Keratinocyte (primary cell): Measurements from ENCODE around the gene TBC1D10B. TPM values are rescaled to one million over a fixed set of nuclear protein-coding genes. Genes with fewer than 3 reads are reported as not detected.

Experiments used
- DNase-seq: peaks from one replicate; pipeline ENCODE4 v3.0.0-alpha.2; 2011; ENCODE audit warnings: low read depth, missing footprints, low spot score
- FAIRE-seq: peaks from 2 replicates; lab custom pipeline; 2011; peaks lifted over from hg19 to GRCh38; lab: Jason Lieb, UNC
- H2AFZ ChIP-seq: 2 replicates; pipeline ENCODE4 v1.6.0; 2012; ENCODE audit warnings: low read length, control low read depth, inconsistent platforms; ENCODE audit not compliant: control insufficient read depth
- H3K27ac ChIP-seq: 2 replicates; pipeline ENCODE4 v1.5.1; 2011; ENCODE audit warnings: low read length; ENCODE audit not compliant: control insufficient read depth, insufficient read depth
- H3K27me3 ChIP-seq: 3 replicates; pipeline ENCODE4 v1.6.0; 2011; ENCODE audit warnings: low read length; ENCODE audit not compliant: control insufficient read depth, insufficient read depth; ENCODE audit errors: extremely low read depth
- H3K36me3 ChIP-seq, 2 experiments: 2 replicates in 1 of 2; 3 replicates in 1 of 2; pipeline ENCODE4 v1.5.1; 2011; ENCODE audit warnings: low read length in 2 of 2, mild to moderate bottlenecking in 1 of 2; ENCODE audit not compliant: control insufficient read depth in 2 of 2, insufficient read depth in 2 of 2; ENCODE audit errors: extremely low read depth in 1 of 2
- H3K4me1 ChIP-seq: 3 replicates; pipeline ENCODE4 v1.5.1; 2011; ENCODE audit warnings: low read length; ENCODE audit not compliant: control insufficient read depth, insufficient read depth; ENCODE audit errors: extremely low read depth
- H3K4me2 ChIP-seq: 3 replicates; pipeline ENCODE4 v1.6.0; 2011; ENCODE audit warnings: low read depth, low read length; ENCODE audit not compliant: control insufficient read depth, insufficient read depth; ENCODE audit errors: extremely low read depth
- H3K4me3 ChIP-seq, 3 experiments: fragments of 200-600 bp in 1 of 3; sonication (generic) in 1 of 3; 2 replicates in 2 of 3; 3 replicates in 1 of 3; pipeline ENCODE4 v1.5.1; 2011 to 2016; ENCODE audit warnings: low read length in 3 of 3, mild to moderate bottlenecking in 3 of 3, control low read depth in 2 of 3, inconsistent platforms in 1 of 3, low read depth in 1 of 3, mixed read lengths in 1 of 3, mixed run types in 1 of 3, moderate library complexity in 1 of 3; ENCODE audit not compliant: control insufficient read depth in 2 of 3, insufficient read depth in 2 of 3; ENCODE audit errors: extremely low read depth in 1 of 3
- H3K79me2 ChIP-seq: 2 replicates; pipeline ENCODE4 v1.6.0; 2012; ENCODE audit warnings: low read length; ENCODE audit not compliant: control insufficient read depth, insufficient read depth
- H3K9ac ChIP-seq: 3 replicates; pipeline ENCODE4 v1.6.0; 2011; ENCODE audit warnings: low read length; ENCODE audit not compliant: control insufficient read depth, insufficient read depth; ENCODE audit errors: extremely low read depth
- H3K9me1 ChIP-seq: 3 replicates; pipeline ENCODE4 v1.6.0; 2011; ENCODE audit warnings: low read length; ENCODE audit not compliant: control insufficient read depth, insufficient read depth; ENCODE audit errors: extremely low read depth
- H3K9me3 ChIP-seq: 2 replicates; pipeline ENCODE4 v1.5.1; 2012; ENCODE audit warnings: low read depth, low read length; ENCODE audit not compliant: control insufficient read depth
- H4K20me1 ChIP-seq: 3 replicates; pipeline ENCODE4 v1.6.0; 2011; ENCODE audit warnings: low read length; ENCODE audit not compliant: control insufficient read depth, insufficient read depth; ENCODE audit errors: extremely low read depth
- CTCF ChIP-seq, 3 experiments: IDR thresholded peaks in 1 of 3; conservative IDR thresholded peaks in 1 of 3; optimal IDR thresholded peaks in 1 of 3; 2 replicates in 2 of 3; 3 replicates in 1 of 3; pipeline versions ENCODE3 to v1.5.1; 2011; ENCODE audit warnings: low read length in 3 of 3, mild to moderate bottlenecking in 3 of 3, moderate library complexity in 2 of 3, control low read depth in 1 of 3, inconsistent platforms in 1 of 3; ENCODE audit not compliant: insufficient read depth in 2 of 3; ENCODE audit errors: extremely low read depth in 1 of 3
- EZH2 ChIP-seq: IDR thresholded peaks from one replicate; pipeline ENCODE4 v1.6.1; 2012; ENCODE audit warnings: inconsistent platforms, mild to moderate bottlenecking, low read length, moderate library complexity
- dilution Hi-C: fragments of 300-500 bp; cut with MboI; formaldehyde crosslinking; loops from one replicate; pipeline ENCODE4 v1.7.0; 2020; ENCODE audit warnings: low sequenced_read_pairs; ENCODE audit not compliant: extremely low pct_ligation_motif_present
- polyA plus RNA-seq, 5 experiments: library from polyadenylated mRNA; depleted of rRNA in 3 of 5; stranded (reverse) in 3 of 5; stranded (forward) in 1 of 5; unstranded in 1 of 5; fragments of >200 nt; gene quantifications; 1 replicate in 1 of 5; 2 replicates in 3 of 5; 3 replicates in 1 of 5; pipeline versions ENCODE4 v1.2.1 to v1.2.3, GENCODE V29; 2011 to 2012; ENCODE audit warnings: missing spikeins in 2 of 5, low read depth in 1 of 5, low replicate concordance in 1 of 5

Gene TBC1D10B
- polyA plus RNA-seq, 1 donor (not counting 4 experiments of a cell fraction or from before 2014, with no cell fraction given), result 8.6 TPM

GRCh38 chr16:30354423-30355143 lies 15.7 kb downstream of the TBC1D10B start:
- Histone ChIP-seq H3K4me3 (peak overlapping the region; percentile 95 to 100 (median 99)), H3K4me2 (peak overlapping the region; percentile 92), H3K27me3 (no peaks in the 10 kb centered on the region), H3K9me1 (no peaks in the 10 kb centered on the region), H2AFZ (peak overlapping the region; percentile 93), H3K27ac (peak overlapping the region; percentile 96), H4K20me1 (no peaks in the 10 kb centered on the region), H3K4me1 (peaks cover 16% of the 10 kb centered on the region), H3K9me3 (no peaks in the 10 kb centered on the region), H3K9ac (peak overlapping the region; percentile 95), H3K36me3 (peaks cover 37 to 53% of the 10 kb centered on the region in 2 experiments), H3K79me2 (peaks cover 33% of the 10 kb centered on the region)
- no peak for FAIRE-seq
- no peak for TF ChIP-seq EZH2
- TF ChIP-seq CTCF (optimal IDR thresholded peaks at IDR 0.05 in 1 of 3, IDR thresholded peaks at IDR 0.05 in 1 of 3, conservative IDR thresholded peaks at IDR 0.05 in 1 of 3; ENCODE audit: extremely low read depth in 1 of 3, insufficient read depth in 2 of 3, low read length in 3 of 3), result no peak
- DNase-seq, result no peak
- dilution Hi-C loops, result no loop called here

DNA sequence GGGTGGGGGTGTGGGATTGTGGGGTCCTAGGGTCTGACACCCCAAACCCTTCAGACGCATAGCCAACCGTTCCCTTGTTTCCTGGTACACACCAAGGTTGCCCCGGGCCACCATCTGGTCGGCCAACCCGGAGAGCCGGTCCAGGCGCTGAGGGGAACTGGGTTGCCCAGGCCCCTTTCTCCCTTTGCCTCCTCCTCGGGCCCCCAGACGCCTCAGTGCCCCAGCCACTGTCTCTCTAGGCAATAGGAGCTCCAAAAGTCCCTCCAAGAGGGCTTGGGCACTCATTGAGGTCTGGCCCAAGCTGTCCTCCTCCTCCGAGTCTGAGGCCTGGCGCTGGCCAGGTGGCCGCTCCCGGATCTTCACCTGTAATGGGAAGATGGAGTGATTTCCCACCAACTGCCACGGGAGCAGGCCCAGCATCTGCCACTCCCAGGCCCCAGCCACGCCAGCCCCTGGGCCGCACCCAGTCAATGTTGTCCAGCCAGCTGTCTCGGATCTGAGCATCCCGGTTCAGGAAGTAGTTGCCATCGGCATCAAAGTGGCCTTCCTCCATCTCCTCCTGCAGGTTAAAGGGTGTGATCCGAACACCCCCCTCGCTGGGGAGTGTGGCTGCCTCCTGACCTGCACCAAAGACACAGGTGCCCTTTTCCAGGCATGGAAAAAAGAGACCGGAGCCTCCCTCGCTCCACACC lies 16.7 kb downstream of the TBC1D10B start:
- H3K4me1 ChIP-seq, result peaks cover 16% of the 10 kb centered on the region
- peaks cover 35 to 45% of the 10 kb centered on the region in 2 experiments for H3K36me3 ChIP-seq
- dilution Hi-C loops, result no loop called here
- DNase-seq (no peak), FAIRE-seq (no peak)
- H3K9me1 ChIP-seq, result no peaks in the 10 kb centered on the region
- no peak overlapping the region for H2AFZ ChIP-seq
- H3K27me3 ChIP-seq, result no peaks in the 10 kb centered on the region
- peak overlapping the region; percentile 95 for H3K9ac ChIP-seq
- H3K27ac ChIP-seq, result no peak overlapping the region
- no peaks in the 10 kb centered on the region for H4K20me1 ChIP-seq
- peak overlapping the region; percentile 95 to 100 (median 99) for H3K4me3 ChIP-seq
- no peaks in the 10 kb centered on the region for H3K9me3 ChIP-seq
- peak overlapping the region; percentile 92 for H3K4me2 ChIP-seq
- TF ChIP-seq EZH2 (no peak), CTCF (optimal IDR thresholded peaks at IDR 0.05 in 1 of 3, IDR thresholded peaks at IDR 0.05 in 1 of 3, conservative IDR thresholded peaks at IDR 0.05 in 1 of 3; ENCODE audit: extremely low read depth in 1 of 3, insufficient read depth in 2 of 3, low read length in 3 of 3) (no peak)
- peaks cover 30% of the 10 kb centered on the region for H3K79me2 ChIP-seq
